GM19467 (cell line): ENCODE data around the gene ELL.
"Not testable (repeated sequence)": the region's sequence is repeated elsewhere in the genome, so short reads cannot be mapped to it uniquely, and the experiment has no call there.

Experiments used
- ATAC-seq: cut with Tn5 transposase; IDR thresholded peaks from one replicate; pipeline ENCODE4 v1.9.1; 2021; ENCODE audit warnings: mild to moderate bottlenecking, moderate library complexity; ENCODE audit not compliant: unreplicated experiment

ELL gene

GRCh38 chr19:18521692-18522123 is at the start of gene ELL:
TSS of gene ELL (minus strand) at chr19:18522070. CDS start at chr19:18522055, 15 bp downstream.
- ATAC-seq = peak; percentile 4

- ATAC-seq = no peak
These were observed 46.5 kb upstream of the ELL start for GRCh38 chr19:18568367-18568766.

GRCh38 chr19:18566953-18567352 is 45.1 kb upstream of the ELL start:
- ATAC-seq = no peak

GRCh38 chr19:18562086-18562485 is 40.2 kb upstream of the ELL start:
- no peak for ATAC-seq

- no peak for ATAC-seq
These were observed 37.8 kb upstream of the ELL start for GRCh38 chr19:18559685-18560084.

GRCh38 chr19:18558604-18559003 is 36.7 kb upstream of the ELL start:
- no peak for ATAC-seq

GRCh38 chr19:18558202-18558555 is 36.3 kb upstream of the ELL start:
- ATAC-seq = no peak

GRCh38 chr19:18557411-18558201 is 35.7 kb upstream of the ELL start, which contains the start of gene KXD1:
TSS of gene KXD1 (plus strand) at chr19:18557870. CDS start at chr19:18562057, 4,187 bp downstream.
- ATAC-seq = peak; percentile 88

- ATAC-seq = no peak
These were observed 29.8 kb upstream of the ELL start for GRCh38 chr19:18551631-18552030.

GRCh38 chr19:18543814-18544475 is 22.1 kb upstream of the ELL start:
- ATAC-seq = no peak

GRCh38 chr19:18542941-18543813 is 21.3 kb upstream of the ELL start, which contains the start of gene FKBP8:
TSS of gene FKBP8 (minus strand) at chr19:18543573. CDS start at chr19:18541970, 1,603 bp downstream.
- peak; percentile 92 for ATAC-seq

GRCh38 chr19:18541992-18542940 is 20.4 kb upstream of the ELL start:
- ATAC-seq = no peak

- no peak for ATAC-seq
These were observed 19.6 kb upstream of the ELL start for GRCh38 chr19:18541258-18541991.

GRCh38 chr19:18540200-18540599 is 18.3 kb upstream of the ELL start:
- ATAC-seq = not testable (repeated sequence)

GRCh38 chr19:18539372-18539771 is 17.5 kb upstream of the ELL start:
- no peak for ATAC-seq

- ATAC-seq = no peak
These were observed 16.2 kb upstream of the ELL start for GRCh38 chr19:18538115-18538514.

GRCh38 chr19:18537431-18537830 is 15.6 kb upstream of the ELL start:
- ATAC-seq = no peak

GRCh38 chr19:18536475-18536874 is 14.6 kb upstream of the ELL start:
- no peak for ATAC-seq

- no peak for ATAC-seq
These were observed 11.2 kb upstream of the ELL start for GRCh38 chr19:18533058-18533457.
